ENCODE data around the gene STAT4.

The STAT4 gene

GRCh38 chr2:191150600-191151330 lies at the start of gene STAT4:
Gene STAT4, minus strand, starts transcription at chr2:191150994. Its CDS starts 2,791 bp downstream, at chr2:191148203.
- peak within 1 kb of the TSS; percentile 33 to 56 (median 48) for H3K4me3 ChIP-seq
- H3K27ac ChIP-seq = peak within 1 kb of the TSS in 19 of 21 experiments; percentile 22 to 91 (median 71)

- no peak overlapping the region for H3K4me3 ChIP-seq
- H3K27ac ChIP-seq = no peak overlapping the region
Measured at GRCh38 chr2:191199929-191200512, 49.2 kb upstream of the STAT4 start.

GRCh38 chr2:191198271-191198670 lies 47.5 kb upstream of the STAT4 start:
- H3K27ac ChIP-seq = no peak overlapping the region
- H3K4me3 ChIP-seq = no peak overlapping the region

GRCh38 chr2:191197096-191197495 lies 46.3 kb upstream of the STAT4 start:
- no peak overlapping the region for H3K4me3 ChIP-seq
- H3K27ac ChIP-seq = no peak overlapping the region

GRCh38 chr2:191195021-191195420 lies 44.2 kb upstream of the STAT4 start:
- H3K27ac ChIP-seq = peak overlapping the region in 1 of 21 experiments; percentile 52
- H3K4me3 ChIP-seq = no peak overlapping the region

GRCh38 chr2:191190861-191191552 lies 40.2 kb upstream of the STAT4 start:
- Histone ChIP-seq H3K27ac (no peak overlapping the region), H3K4me3 (no peak overlapping the region)

GRCh38 chr2:191190435-191190834 lies 39.6 kb upstream of the STAT4 start:
- Histone ChIP-seq H3K27ac (no peak overlapping the region), H3K4me3 (no peak overlapping the region)

- no peak overlapping the region for H3K4me3 ChIP-seq
- no peak overlapping the region for H3K27ac ChIP-seq
Measured at GRCh38 chr2:191189112-191189635, 38.4 kb upstream of the STAT4 start.

GRCh38 chr2:191188550-191189093 lies 37.8 kb upstream of the STAT4 start:
- Histone ChIP-seq H3K27ac (no peak overlapping the region), H3K4me3 (no peak overlapping the region)

GRCh38 chr2:191187105-191187829 lies 36.5 kb upstream of the STAT4 start:
- Histone ChIP-seq H3K4me3 (no peak overlapping the region), H3K27ac (no peak overlapping the region)

- Histone ChIP-seq H3K4me3 (no peak overlapping the region), H3K27ac (no peak overlapping the region)
Measured at GRCh38 chr2:191184457-191184856, 33.7 kb upstream of the STAT4 start.

GRCh38 chr2:191183516-191183915 lies 32.7 kb upstream of the STAT4 start:
- Histone ChIP-seq H3K27ac (no peak overlapping the region), H3K4me3 (no peak overlapping the region)

- H3K27ac ChIP-seq = no peak overlapping the region
- H3K4me3 ChIP-seq = no peak overlapping the region
Measured at GRCh38 chr2:191183081-191183480, 32.3 kb upstream of the STAT4 start.

GRCh38 chr2:191180713-191181112 lies 29.9 kb upstream of the STAT4 start:
- Histone ChIP-seq H3K4me3 (no peak overlapping the region), H3K27ac (no peak overlapping the region)

- no peak overlapping the region for H3K27ac ChIP-seq
Measured at GRCh38 chr2:191180276-191180675, 29.5 kb upstream of the STAT4 start.

GRCh38 chr2:191178806-191179514 lies 28.2 kb upstream of the STAT4 start:
- Histone ChIP-seq H3K4me3 (no peak overlapping the region), H3K27ac (no peak overlapping the region)

More at GRCh38 chr2:191180276-191180675, 29.5 kb upstream of the STAT4 start:
- H3K4me3 ChIP-seq = no peak overlapping the region

GRCh38 chr2:191177751-191178736 lies 27.2 kb upstream of the STAT4 start:
- Histone ChIP-seq H3K27ac (peak overlapping the region in 1 of 21 experiments; percentile 26), H3K4me3 (no peak overlapping the region)

Measured in skin epidermis (tissue), 12 donors.